Ecto neural progenitor cell (in vitro differentiated cells): Measurements from ENCODE around the gene MGAT3.

Source experiments
- DNase-seq: peaks from one replicate; pipeline ENCODE4 v3.0.0-alpha.2; 2018; ENCODE audit warnings: low spot score

MGAT3 gene

DNA sequence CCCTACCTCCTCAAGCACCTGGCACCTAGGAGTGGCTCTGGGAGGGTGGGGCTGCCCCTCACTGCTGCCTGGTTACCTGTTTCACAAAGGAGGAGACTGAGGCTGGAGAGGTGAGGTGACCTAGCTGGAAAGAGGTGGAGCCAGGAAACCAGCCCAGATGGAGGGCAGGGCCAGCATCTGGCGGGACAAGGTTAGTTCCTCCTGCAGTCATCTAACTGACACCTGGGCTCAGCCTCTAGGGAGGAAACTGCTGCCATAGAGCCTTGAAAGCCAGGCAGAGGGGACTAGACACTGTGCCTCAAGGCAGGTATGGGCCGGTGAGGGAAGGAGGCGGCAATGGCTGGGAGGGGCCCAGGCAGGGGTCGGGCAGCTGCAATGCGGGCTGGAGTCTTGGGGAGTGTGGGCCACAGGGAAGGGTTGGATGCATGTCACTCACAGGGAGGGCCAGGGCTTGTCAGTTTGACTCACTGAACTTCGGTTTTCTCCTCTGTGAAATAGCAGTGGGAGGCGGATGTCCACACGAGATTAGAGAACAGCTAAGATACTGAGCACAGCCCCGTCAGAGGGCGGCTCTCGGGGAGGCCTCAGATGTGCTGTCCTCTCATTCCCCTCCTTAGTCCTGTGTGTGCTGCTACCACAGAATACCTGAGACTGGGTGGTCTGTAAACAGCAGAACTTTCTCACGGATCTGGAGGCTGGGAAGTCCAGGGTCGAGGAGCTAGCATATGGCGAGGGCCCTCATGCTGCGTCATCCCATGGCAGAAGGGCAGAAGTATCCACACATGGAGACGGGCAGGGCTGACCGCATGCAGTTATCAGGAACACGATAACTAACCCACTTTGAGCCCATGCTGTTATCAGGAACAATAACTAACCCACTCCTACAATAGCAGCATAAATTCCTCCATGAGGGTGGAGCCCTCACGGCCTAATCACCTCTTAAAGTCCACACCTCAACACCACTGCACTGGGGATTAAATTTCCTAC, 16.1 kb downstream of the MGAT3 start:
- DNase-seq = no peak

GRCh38 chr22:39473851-39474250, 17.0 kb downstream of the MGAT3 start:
- DNase-seq = no peak

GRCh38 chr22:39474351-39475111, 17.7 kb downstream of the MGAT3 start:
- DNase-seq = peak; percentile 63

GRCh38 chr22:39475337-39475736, 18.5 kb downstream of the MGAT3 start:
- DNase-seq = no peak

DNA sequence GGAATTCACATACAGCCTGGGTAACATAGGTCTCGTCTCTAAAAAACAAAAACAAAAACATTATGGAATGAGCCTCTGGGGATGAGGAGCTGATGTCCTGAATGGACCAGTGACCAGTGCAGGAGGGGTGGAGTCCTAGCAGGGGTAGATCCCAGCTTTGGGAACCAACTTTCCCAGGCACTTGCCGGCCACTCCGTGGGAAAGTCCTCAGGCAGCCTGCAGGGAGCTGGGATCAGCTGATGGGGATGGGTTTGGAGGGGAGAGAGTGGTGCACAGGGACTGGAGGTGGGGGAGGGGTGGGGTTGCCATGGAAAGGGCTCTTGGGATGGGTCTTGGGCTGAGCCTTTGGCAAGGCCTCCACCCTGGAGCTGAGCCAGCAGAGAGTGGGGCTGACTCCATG, 19.1 kb downstream of the MGAT3 start:
- peak; percentile 64 for DNase-seq

- DNase-seq = no peak
These were observed 19.9 kb downstream of the MGAT3 start for GRCh38 chr22:39476664-39477063.

GRCh38 chr22:39477542-39477941, 20.7 kb downstream of the MGAT3 start:
- no peak for DNase-seq

- DNase-seq = no peak
These were observed 21.6 kb downstream of the MGAT3 start for GRCh38 chr22:39478441-39478850.

GRCh38 chr22:39479254-39479653, 22.4 kb downstream of the MGAT3 start:
- no peak for DNase-seq

- DNase-seq = no peak
These were observed 23.7 kb downstream of the MGAT3 start for GRCh38 chr22:39480557-39480956.

GRCh38 chr22:39481054-39481453, 24.2 kb downstream of the MGAT3 start:
- no peak for DNase-seq

- no peak for DNase-seq
These were observed 24.8 kb downstream of the MGAT3 start for GRCh38 chr22:39481595-39481994.

GRCh38 chr22:39482768-39483167, 26.0 kb downstream of the MGAT3 start:
- no peak for DNase-seq

DNA sequence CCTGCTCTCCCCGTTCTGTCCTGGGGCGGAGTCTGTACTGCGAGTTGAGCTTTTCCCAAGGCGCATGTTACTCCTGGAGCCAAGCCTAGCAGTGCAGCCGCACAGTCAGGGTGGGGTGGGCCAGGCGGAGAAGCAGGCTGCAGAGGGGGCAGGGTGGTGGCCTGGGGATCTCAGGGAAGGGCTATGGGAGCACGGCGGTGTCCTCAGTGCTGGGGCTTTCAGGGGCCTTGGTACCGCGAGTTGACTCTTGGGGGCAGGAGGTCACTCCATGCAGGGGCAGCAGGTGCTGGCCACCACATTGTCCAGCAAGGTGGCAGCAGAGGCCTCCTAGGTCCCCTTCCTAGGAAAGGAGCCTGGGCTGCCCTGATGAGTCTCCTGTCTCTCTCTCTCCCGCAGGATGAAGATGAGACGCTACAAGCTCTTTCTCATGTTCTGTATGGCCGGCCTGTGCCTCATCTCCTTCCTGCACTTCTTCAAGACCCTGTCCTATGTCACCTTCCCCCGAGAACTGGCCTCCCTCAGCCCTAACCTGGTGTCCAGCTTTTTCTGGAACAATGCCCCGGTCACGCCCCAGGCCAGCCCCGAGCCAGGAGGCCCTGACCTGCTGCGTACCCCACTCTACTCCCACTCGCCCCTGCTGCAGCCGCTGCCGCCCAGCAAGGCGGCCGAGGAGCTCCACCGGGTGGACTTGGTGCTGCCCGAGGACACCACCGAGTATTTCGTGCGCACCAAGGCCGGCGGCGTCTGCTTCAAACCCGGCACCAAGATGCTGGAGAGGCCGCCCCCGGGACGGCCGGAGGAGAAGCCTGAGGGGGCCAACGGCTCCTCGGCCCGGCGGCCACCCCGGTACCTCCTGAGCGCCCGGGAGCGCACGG, 30.4 kb downstream of the MGAT3 start:
- DNase-seq = no peak

GRCh38 chr22:39487826-39488520, 31.2 kb downstream of the MGAT3 start:
- no peak for DNase-seq

DNA sequence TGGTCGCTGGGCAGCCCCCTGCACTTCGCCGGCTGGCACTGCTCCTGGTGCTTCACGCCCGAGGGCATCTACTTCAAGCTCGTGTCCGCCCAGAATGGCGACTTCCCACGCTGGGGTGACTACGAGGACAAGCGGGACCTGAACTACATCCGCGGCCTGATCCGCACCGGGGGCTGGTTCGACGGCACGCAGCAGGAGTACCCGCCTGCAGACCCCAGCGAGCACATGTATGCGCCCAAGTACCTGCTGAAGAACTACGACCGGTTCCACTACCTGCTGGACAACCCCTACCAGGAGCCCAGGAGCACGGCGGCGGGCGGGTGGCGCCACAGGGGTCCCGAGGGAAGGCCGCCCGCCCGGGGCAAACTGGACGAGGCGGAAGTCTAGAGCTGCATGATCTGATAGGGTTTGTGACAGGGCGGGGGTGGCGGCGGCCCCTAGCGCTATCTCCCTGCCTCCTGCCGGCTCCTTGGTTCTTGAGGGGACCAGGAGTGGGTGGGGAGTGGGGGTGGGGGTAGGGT, 31.8 kb downstream of the MGAT3 start:
- DNase-seq = no peak

DNA sequence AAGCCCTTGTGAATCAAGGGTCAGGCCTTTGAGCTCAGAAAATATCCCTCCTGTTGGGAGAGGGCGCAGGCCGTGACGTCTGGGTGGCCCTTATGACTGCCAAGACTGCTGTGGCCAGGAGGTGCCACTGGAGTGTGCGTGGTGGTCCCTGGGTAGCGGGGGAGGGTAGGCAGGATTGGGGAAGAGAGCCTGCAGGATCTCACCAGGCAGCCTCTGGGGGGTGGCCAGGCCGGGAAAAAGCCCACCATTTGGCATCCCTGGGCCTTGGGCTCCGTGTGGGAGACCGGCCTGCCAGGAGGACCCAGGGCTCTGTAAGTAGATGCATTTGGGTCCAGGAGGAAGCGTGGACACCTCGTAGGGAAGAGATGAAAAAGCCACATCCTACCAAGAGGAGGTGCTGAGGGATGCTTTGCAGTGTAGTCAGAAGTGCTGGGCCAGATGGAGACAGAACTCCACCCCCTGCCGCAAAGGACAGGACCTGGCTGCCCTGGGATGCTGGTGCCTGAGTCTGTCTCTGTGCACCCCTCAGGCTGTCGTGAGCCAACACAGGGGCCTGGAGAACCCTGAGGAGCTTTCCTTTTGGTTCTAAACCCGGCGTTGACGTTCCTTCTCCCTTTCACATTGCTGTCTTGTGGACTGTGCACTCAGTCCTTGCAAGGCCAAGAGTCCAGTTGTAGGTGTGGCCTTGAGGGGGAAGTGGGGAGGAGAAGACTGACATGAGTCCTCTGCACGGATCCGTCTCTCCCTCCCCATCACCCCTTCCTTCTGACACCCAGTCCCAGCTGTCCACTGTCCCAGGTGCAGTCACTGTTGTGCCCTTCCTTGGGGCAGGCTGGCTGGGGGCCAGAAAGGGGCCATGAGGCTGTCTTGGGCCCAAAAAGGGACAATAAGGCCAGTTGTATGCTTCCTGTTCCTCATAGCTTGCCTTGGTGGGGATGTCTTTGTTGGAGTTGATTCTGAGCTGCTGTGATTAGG, 32.6 kb downstream of the MGAT3 start:
- DNase-seq = no peak

- DNase-seq = peak; percentile 84
These were observed 33.5 kb downstream of the MGAT3 start for GRCh38 chr22:39490135-39490798.

DNA sequence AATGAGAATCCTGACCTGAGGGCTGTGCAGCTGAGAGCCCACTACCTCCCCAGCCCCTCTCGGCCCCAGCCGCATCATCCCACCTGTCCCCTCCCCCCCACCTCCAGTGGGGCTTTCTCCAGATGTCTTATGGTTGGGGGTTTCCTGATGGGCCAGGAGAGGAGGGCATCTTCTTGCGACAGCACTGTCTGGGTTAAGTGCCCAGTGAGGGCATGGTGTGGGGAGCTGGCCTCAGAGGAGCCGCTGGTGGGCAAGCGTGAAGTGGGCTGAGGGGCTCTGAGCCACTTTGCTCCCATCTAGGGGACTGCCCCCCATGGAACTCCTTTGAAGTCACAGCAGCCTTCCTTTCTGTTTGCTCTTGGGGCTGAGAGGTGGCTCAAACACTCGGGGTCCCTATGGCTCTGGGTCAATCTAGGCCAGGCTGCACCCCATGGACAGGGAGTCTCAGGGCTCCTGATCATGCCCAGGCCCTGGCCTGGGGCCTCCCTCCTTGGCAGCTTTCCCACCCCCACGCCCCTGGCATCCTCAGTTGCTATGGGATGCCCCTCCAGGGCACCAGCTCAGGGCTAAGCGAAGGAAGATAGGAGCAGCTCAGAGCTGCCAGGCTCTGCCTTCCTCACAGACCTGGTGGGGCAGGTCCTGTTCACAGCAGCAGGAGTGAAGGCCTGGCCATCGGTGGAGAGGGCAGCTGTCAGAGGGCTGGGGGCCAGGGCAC, 34.3 kb downstream of the MGAT3 start:
- no peak for DNase-seq
